ENCODE data around the gene QSER1.
"Not testable (repeated sequence)": the region's sequence is repeated elsewhere in the genome, so short reads cannot be mapped to it uniquely, and the experiment has no call there.

QSER1 gene

DNA sequence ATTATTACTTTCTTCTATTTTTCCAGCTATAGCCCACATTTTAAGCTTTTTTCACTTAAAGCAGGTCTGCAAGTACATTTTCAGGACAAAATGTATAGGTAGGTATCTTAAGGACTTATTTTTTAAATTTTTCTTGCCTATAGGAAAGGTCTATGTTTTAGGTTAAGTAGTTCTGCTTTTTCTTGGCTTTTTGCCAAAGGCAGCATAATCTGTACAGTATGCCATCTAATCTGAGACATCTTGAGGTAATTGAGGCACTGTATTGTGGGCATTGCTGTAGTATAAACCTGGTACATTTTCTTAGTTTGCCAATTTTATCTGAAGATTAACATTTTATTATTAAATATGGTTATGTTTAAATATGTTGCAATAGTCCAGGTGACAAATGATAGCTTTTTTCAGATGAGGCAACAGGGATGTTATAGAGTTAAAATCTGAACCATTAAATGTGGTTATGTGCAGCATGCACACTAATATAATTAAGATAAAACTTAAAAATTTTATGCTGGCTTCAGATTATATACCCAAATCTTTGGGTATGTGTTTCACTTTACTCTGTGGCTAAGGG, 42.9 kb downstream of the QSER1 start:
- no peak for DNase-seq

- not testable (repeated sequence) for DNase-seq
These were observed 43.6 kb downstream of the QSER1 start for GRCh38 chr11:32936178-32936577.

- DNase-seq: not testable (repeated sequence)
These were observed 44.7 kb downstream of the QSER1 start for GRCh38 chr11:32937283-32937682.

- DNase-seq: no peak
These were observed 46.4 kb downstream of the QSER1 start for GRCh38 chr11:32939046-32939445.

DNA sequence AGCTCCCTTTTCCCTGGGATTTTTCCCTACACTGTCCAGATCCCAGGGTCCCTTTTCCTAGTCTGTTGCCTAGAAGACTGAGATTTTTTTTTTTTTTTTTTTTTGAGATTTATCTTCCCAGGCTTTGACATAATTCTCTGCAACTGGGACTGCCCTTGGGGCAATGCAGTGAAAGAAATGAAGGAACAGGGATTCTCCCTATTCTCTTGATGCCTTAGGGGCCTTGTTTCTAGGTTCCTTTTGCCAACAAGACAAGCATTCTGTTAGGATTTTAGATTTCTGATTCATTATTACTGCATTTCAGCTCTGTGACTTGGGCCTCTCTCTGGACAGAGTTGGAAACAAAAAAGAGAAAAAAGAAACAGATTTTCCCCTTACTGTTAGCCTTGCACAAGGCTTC, 47.3 kb downstream of the QSER1 start:
- DNase-seq: no peak

DNA sequence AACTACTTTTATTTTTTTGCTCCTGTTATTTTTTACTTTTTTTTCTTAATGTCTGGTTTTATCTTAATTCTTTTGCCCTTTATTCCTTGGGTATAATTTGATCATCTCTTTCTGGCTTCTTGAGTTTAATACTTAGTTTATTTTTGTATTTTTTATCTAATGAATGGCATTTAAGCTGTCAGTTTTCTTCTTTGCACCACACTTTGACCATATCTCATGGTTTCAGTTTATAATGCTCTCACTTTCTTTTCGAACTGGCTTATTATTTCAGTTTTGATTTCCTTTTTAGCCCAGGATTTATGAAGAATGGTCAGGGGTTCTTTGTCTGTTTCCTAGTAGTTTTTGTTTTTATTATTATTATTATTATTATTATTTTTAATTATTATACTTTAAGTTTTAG, 48.3 kb downstream of the QSER1 start:
- no peak for DNase-seq

DNA sequence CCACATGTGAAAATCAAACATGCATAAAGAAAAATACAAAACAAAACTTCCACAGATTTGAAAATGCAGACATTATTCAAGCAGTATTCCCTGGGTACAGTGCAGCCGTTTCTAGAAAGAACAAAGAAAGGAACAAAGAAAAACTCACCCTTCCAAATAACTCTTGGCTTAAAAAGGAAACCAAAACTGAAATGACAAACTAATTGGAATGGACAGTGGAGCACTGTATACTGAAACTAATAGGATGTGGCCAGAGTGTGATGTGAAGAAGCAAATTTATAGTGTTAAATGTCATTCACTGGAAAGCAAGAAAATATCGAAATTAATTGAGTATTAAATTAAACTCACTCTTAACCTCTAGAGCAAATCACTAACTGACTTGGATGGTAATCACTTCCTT, 55.4 kb downstream of the QSER1 start:
- DNase-seq: no peak

GRCh38 chr11:32949739-32950138, 57.1 kb downstream of the QSER1 start:
- DNase-seq: no peak

DNA sequence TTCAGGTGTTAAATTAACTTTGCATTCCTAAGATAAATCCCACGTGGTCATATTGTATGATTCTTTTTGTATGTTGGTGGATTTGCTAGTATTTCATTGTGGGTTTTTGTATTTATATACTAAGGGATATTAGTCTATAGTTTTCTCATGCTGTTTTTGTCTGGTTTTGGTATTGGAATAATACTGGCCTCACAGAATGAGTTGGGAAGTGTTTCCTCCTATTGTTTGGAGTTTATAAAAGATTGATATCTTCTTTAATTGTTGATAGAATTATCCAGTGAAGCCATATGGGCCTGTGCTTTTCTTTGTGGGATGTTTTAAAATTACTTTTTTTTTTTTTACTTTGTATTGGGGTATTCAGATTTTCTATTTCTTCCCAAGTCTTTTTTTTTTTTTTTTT, 59.8 kb downstream of the QSER1 start:
- DNase-seq: no peak

GRCh38 chr11:32953700-32954099, 61.1 kb downstream of the QSER1 start:
- no peak for DNase-seq

GRCh38 chr11:32960553-32961164, 68.0 kb downstream of the QSER1 start:
- peak; percentile 55 for DNase-seq

DNA sequence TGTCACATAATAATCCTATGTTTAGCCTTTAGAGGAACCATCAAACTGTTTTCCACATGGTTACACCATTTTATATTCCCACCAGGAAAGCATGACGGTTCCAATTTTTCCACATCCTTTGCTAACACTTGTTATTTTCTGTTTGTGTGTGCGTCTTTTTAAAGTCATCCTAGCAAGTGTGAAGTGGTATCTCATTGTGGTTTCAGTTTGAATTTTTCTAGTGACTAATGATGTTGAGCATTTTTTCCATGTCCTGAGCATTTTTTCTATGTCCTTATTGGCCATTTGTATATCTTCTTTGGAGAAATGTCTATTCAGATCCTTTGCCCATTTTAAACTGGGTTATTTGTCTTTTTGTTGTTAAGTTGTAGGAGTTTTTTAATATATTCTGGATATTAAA, 69.4 kb downstream of the QSER1 start:
- peak; percentile 28 for DNase-seq

GRCh38 chr11:32963721-32964120, 71.1 kb downstream of the QSER1 start:
- DNase-seq: no peak

- DNase-seq: no peak
These were observed 75.9 kb downstream of the QSER1 start for GRCh38 chr11:32968541-32968940.

DNA sequence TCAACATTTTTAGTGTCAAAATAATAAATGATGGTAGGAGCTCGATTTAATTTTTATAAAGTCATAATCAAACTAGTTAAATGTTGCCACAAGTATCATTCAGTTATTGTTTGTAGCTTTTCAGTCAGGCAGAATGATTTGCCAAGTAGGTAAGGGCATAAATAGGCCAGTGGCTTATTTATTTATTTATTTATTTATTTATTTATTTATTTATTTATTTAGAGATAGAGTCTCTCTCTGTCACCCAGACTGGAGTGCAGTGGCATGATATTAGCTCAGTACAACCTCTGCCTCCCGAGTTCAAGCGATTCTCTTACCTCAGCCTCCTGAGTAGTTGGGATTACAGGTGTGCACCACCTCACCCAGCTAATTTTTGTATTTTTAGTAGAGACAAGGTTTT, 79.6 kb downstream of the QSER1 start:
- not testable (repeated sequence) for DNase-seq

- no peak for DNase-seq
These were observed 80.2 kb downstream of the QSER1 start for GRCh38 chr11:32972781-32973180.

GRCh38 chr11:32982626-32983025, 90.0 kb downstream of the QSER1 start:
- DNase-seq: no peak

DNA sequence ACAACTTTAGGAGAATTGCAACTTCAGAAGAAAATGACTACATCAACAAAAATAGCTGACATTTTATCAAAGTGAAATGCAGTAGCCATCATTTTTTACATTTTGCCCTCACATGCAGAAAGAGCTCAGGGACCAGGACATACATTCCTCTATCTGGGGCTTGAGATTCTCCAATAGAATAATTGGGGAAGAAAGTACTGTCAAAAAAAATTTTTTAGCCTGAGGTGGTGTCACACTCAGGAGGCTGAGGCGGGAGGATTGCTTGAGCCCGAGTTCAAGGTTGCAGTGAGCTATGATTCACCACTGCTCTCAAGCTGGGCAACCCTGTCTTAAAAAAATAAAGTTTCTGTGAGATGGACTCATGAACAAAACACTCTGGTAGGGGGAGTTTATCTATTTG, 90.9 kb downstream of the QSER1 start:
- DNase-seq: no peak

DNA sequence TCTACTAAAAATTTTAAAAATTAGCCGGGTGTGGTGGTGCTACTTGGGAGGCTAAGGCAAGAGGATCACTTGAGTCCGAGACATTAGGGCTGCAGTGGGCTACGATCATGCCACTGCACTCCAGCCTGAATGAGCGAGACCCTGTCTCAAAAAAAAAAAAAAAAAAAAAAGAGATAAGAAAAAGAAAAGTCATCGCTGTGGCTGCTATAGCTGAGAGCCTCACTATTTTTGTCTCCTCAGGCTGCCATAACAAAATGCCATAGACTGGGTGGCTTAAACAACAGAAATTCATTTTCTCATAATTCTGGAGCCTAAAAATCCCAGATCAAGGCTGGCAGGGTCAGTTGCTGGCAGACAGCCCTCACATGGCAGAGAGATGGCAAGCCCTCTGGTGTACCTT, 93.0 kb downstream of the QSER1 start:
- DNase-seq: no peak

DNA sequence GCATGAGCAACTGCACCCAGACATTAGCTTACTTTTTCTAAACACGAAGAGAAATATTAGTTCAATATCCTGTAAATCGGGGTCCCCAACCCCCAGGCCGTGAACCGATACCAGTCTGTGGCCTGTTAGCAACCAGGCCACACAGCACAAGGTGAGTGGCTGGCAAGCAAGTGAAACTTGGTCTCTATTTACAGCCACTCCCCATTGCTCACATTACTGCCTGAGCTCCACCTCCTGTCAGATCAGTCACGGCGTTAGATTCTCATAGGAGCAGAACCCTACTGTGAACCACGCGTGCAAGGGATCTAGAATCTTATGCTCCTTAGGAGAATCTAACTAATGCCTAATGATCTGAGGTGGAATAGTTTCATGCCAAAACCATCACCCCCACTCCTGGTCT, 95.2 kb downstream of the QSER1 start:
- no peak for DNase-seq

- DNase-seq: no peak
These were observed 97.9 kb downstream of the QSER1 start for GRCh38 chr11:32990481-32990880.

- DNase-seq: no peak
These were observed 98.8 kb downstream of the QSER1 start for GRCh38 chr11:32991427-32991826.

DNA sequence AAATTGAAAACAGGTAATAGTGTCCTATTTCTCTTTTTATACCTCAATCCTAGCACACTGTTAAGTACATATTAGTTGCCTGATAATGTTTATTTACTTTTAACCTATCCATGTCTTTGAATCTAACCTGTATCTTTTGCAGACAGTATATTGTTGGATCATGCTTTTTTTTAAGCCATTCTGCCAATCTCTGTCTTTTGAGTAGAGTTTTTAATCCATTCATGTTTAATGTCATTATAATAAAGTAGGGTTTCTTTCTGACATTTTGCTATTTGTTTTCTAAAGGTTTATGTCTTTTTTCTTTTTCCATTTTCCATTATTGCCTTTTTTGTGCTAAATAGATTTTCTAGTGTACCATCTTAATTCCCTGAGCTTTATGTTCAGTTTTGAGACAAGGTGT, 99.3 kb downstream of the QSER1 start:
- no peak for DNase-seq

- DNase-seq: peak; percentile 87
These were observed 107.6 kb downstream of the QSER1 start for GRCh38 chr11:33000181-33000580.

DNA sequence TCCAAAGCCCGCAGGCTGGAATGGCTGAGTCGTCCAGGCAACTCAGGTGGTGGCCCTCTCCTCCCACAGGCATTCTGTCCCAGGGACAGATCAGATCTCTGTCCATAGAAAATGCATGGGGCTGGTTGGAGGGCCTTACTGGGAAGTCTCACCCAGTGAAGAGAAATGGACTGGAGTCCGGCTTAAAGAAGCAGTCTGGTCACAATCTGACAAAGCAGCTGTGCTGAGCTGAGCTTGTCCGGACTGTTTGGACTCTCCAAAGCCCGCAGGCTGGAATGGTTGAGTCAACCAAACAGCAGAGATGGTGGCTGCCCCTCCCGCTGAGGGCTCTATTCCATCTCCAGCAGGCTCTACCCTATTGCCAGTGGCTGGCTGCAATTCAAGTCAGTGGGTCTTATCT, 108.7 kb downstream of the QSER1 start:
- no peak for DNase-seq

Data from fibroblast of skin of abdomen (primary cell).